T-cell (primary cell): ENCODE results near the gene CEP250. TPM values are rescaled to one million over a fixed set of nuclear protein-coding genes. Genes with fewer than 3 reads are reported as not detected.
A peak's percentile ranks its signal among the peaks of the same experiment; 100 is the strongest.

Experiments used
- ATAC-seq, 4 experiments: fragments of 200-7000 bp in 3 of 4; fragments of 150-1000 bp in 1 of 4; cut with Tn5 transposase; replicated peaks in 1 of 4; 1 replicate in 3 of 4; 2 replicates in 1 of 4; pipeline ENCODE4 v1.10.0; 2021; ENCODE audit warnings: moderate library complexity in 3 of 4, mild to moderate bottlenecking in 2 of 4, moderate number of reproducible peaks in 1 of 4
- CTCF ChIA-PET, 2 donors: fragments of 300-600 bp; sonication (Branson Sonifier 250); formaldehyde crosslinking; loops; one replicate each; lab custom pipeline; 2022; ENCODE audit warnings: antibody characterized with exemption in 2 of 2; lab: Charles Lee
- POLR2A ChIA-PET, 2 donors: fragments of 300-600 bp; sonication (Branson Sonifier 250); formaldehyde crosslinking; loops; one replicate each; lab custom pipeline; 2022; ENCODE audit warnings: antibody characterized with exemption in 2 of 2; lab: Charles Lee
- DNase-seq, 35 experiments: peaks; one replicate each; pipeline versions ENCODE4 v3.0.0 to v3.0.0-alpha.2; 2013 to 2023
- H3K27ac ChIP-seq: one replicate; pipeline ENCODE4 v1.5.1; 2013; ENCODE audit warnings: low read length
- H3K27me3 ChIP-seq, 2 experiments: replicated peaks in 1 of 2; 1 replicate in 1 of 2; 2 replicates in 1 of 2; pipeline versions ENCODE4 v1.6.1 to v1.7.0; 2013; ENCODE audit warnings: low read length in 1 of 2, mixed read lengths in 1 of 2; ENCODE audit not compliant: control insufficient read depth in 2 of 2, insufficient read depth in 2 of 2; ENCODE audit errors: extremely low read depth in 1 of 2
- H3K36me3 ChIP-seq, 2 donors: 1 replicate in 1 of 2; 2 replicates in 1 of 2; pipeline versions ENCODE4 v1.6.1 to v1.7.0; 2013; ENCODE audit warnings: low read length in 1 of 2; ENCODE audit not compliant: control insufficient read depth in 2 of 2, insufficient read depth in 1 of 2; ENCODE audit errors: extremely low read depth in 1 of 2
- H3K4me1 ChIP-seq, 2 experiments: 1 replicate in 1 of 2; 2 replicates in 1 of 2; pipeline versions ENCODE4 v1.6.1 to v1.7.0; 2013; ENCODE audit warnings: low read length in 2 of 2, mixed read lengths in 1 of 2; ENCODE audit not compliant: insufficient read depth in 2 of 2, control insufficient read depth in 1 of 2; ENCODE audit errors: extremely low read depth in 1 of 2
- H3K4me3 ChIP-seq, 2 donors: 1 replicate in 1 of 2; 2 replicates in 1 of 2; pipeline versions ENCODE4 v1.5.1 to v1.7.0; 2013; ENCODE audit warnings: mild to moderate bottlenecking in 2 of 2, low read length in 1 of 2, moderate library complexity in 1 of 2; ENCODE audit not compliant: control insufficient read depth in 1 of 2; ENCODE audit errors: extremely low read depth in 1 of 2
- H3K9me3 ChIP-seq: 2 replicates; pipeline ENCODE4 v1.7.0; 2013
- H3K27ac Mint-ChIP-seq, 2 donors: one replicate each; pipeline ENCODE4 v1.8.0; 2020 to 2021; ENCODE audit warnings: mild to moderate bottlenecking in 2 of 2, mixed read lengths in 2 of 2
- H3K27me3 Mint-ChIP-seq, 2 donors: one replicate each; pipeline ENCODE4 v1.8.0; 2021 to 2022; ENCODE audit warnings: mixed read lengths in 2 of 2
- H3K36me3 Mint-ChIP-seq: one replicate; pipeline ENCODE4 v1.8.0; 2021; ENCODE audit warnings: mixed read lengths
- H3K4me1 Mint-ChIP-seq, 3 donors: one replicate each; pipeline ENCODE4 v1.8.0; 2020 to 2022; ENCODE audit warnings: mixed read lengths in 3 of 3, mild to moderate bottlenecking in 1 of 3
- H3K4me3 Mint-ChIP-seq, 3 donors: one replicate each; pipeline ENCODE4 v1.8.0; 2020 to 2022; ENCODE audit warnings: mild to moderate bottlenecking in 3 of 3, mixed read lengths in 3 of 3, moderate library complexity in 3 of 3
- H3K9me3 Mint-ChIP-seq, 3 donors: one replicate each; pipeline ENCODE4 v1.8.0; 2020 to 2022; ENCODE audit warnings: mixed read lengths in 3 of 3
- WGBS: methylation state at CpG from one replicate; pipeline ENCODE4 v1.1.5; 2013; ENCODE audit warnings: missing lambda C conversion rate; ENCODE audit not compliant: insufficient coverage; 5-methylcytosine and 5-hydroxymethylcytosine counted together
- total RNA-seq, 35 experiments: library from RNA in 6 of 35; stranded (reverse) in 6 of 35; fragments of 120-200 nt in 1 of 35; gene quantifications; one replicate each; pipeline versions ENCODE4 v1.2.1 to v1.2.4 and lab custom pipeline; 2013 to 2026

CEP250 gene
- total RNA-seq, 5 donors from 2014 or later (not counting 1 experiment from before 2014, with no cell fraction given): 45.7 to 70.7 (median 67.4) TPM

- H3K27me3 ChIP-seq: peaks cover 0 to 3% of the 10 kb centered on the region in 2 experiments
- DNase-seq (no peak), ATAC-seq (no peak)
- no peaks in the 10 kb centered on the region for H3K4me1 ChIP-seq
- WGBS: no CpG with 5 or more reads among the region's 7 CpGs
- no peak overlapping the region for H3K27ac ChIP-seq
- POLR2A ChIA-PET: no interaction called here
- H3K36me3 ChIP-seq: no peaks in the 10 kb centered on the region
- no peak overlapping the region for H3K4me3 Mint-ChIP-seq
- no peaks in the 10 kb centered on the region for H3K9me3 Mint-ChIP-seq
- peaks cover 0 to 2% of the 10 kb centered on the region in 2 donors for H3K27me3 Mint-ChIP-seq
- no peaks in the 10 kb centered on the region for H3K4me1 Mint-ChIP-seq
- H3K36me3 Mint-ChIP-seq: no peaks in the 10 kb centered on the region
- H3K4me3 ChIP-seq: no peak overlapping the region
- no peak overlapping the region for H3K27ac Mint-ChIP-seq
- CTCF ChIA-PET: no interaction called here
- no peaks in the 10 kb centered on the region for H3K9me3 ChIP-seq
These were observed 109.5 kb downstream of the CEP250 start for GRCh38 chr20:35564905-35565304.

DNA sequence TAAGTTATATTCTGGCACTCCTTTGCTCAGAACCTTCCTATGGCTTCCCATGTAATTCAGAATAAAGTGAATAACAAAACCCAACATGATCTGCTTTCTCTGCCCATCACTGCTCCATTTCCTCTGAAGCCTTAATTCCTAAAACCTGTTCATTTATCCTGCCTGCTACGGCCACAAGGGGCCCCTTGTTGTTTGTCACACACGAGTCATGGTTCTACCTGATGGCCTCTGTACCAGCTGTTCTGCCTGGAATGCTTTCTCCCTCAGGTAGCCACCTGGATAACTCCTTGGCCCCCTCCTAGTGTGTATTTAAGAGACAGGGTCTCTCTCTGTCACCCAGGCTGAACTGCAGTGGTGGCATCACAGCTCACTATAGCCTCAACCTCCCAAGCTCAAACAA, 113.2 kb downstream of the CEP250 start:
- peak in 1 of 35 experiments; percentile 31 for DNase-seq
- H3K36me3 Mint-ChIP-seq: peaks cover 4% of the 10 kb centered on the region
- ChIA-PET CTCF (interaction anchor here in 1 of 2 donors (0.6 kb wide), 1 partner anchor 181 kb away, joined by 6 read pairs; no protein-coding TSS in a partner anchor), POLR2A (no interaction called here)
- peaks cover 0 to 2% of the 10 kb centered on the region in 2 donors for H3K27me3 Mint-ChIP-seq
- Histone ChIP-seq H3K4me3 (no peak overlapping the region), H3K36me3 (no peaks in the 10 kb centered on the region), H3K9me3 (no peaks in the 10 kb centered on the region), H3K27me3 (peaks cover 0 to 3% of the 10 kb centered on the region in 2 experiments), H3K27ac (no peak overlapping the region), H3K4me1 (no peaks in the 10 kb centered on the region)
- peaks cover 0 to 5% (median 5%) of the 10 kb centered on the region in 3 donors for H3K9me3 Mint-ChIP-seq
- no peak for ATAC-seq
- H3K27ac Mint-ChIP-seq: no peak overlapping the region
- no peak overlapping the region for H3K4me3 Mint-ChIP-seq
- 7% methylated on average over 2 of the region's 2 CpGs for WGBS
- H3K4me1 Mint-ChIP-seq: no peaks in the 10 kb centered on the region

Other genes with a start within 250 kb of the CEP250 start
- under 1 TPM in 3 of 5 donors, not detected in 2; 0.15 to 0.49 (median 0.16) TPM for gene MMP24, start 228.9 kb upstream of the CEP250 start, total RNA-seq
- 10 to 100 TPM; 59.5 to 95.5 (median 72.0) TPM for gene MMP24OS, start 177.5 kb upstream of the CEP250 start, total RNA-seq
- 10 to 100 TPM; 43.8 to 70.7 (median 69.6) TPM for gene EIF6, start 170.8 kb upstream of the CEP250 start, total RNA-seq
- gene FAM83C, start 163.2 kb upstream of the CEP250 start, total RNA-seq: under 1 TPM in 1 of 5 donors, not detected in 4; 0.15 TPM
- 10 to 100 TPM; 27.0 to 51.5 (median 41.5) TPM for gene UQCC1, start 43.6 kb upstream of the CEP250 start, total RNA-seq
- gene GDF5, start 17.4 kb upstream of the CEP250 start, total RNA-seq: under 1 TPM in 2 of 5 donors, not detected in 3; 0.09 to 0.10 TPM
- not detected for gene C20orf173, start 74.1 kb downstream of the CEP250 start, total RNA-seq
- gene ERGIC3, start 86.5 kb downstream of the CEP250 start, total RNA-seq: 100 to 1,000 TPM; 135 to 180 (median 166) TPM
- 10 to 100 TPM in 2 of 5 donors, 1 to 10 TPM in 1, under 1 TPM in 2; 0.76 to 26.4 (median 1.2) TPM for gene SPAG4, start 160.2 kb downstream of the CEP250 start, total RNA-seq
- gene CPNE1, start 209.3 kb downstream of the CEP250 start, total RNA-seq: 100 to 1,000 TPM; 284 to 408 (median 324) TPM
- 100 to 1,000 TPM in 3 of 5 donors, 10 to 100 TPM in 2; 89.5 to 113 (median 109) TPM for gene RBM12, start 209.3 kb downstream of the CEP250 start, total RNA-seq
- 10 to 100 TPM; 17.7 to 33.5 (median 31.2) TPM for gene NFS1, start 243.8 kb downstream of the CEP250 start, total RNA-seq
- 10 to 100 TPM; 38.4 to 79.7 (median 62.5) TPM for gene ROMO1, start 243.8 kb downstream of the CEP250 start, total RNA-seq